H9 (cell line): ENCODE data around the gene CPB2. TPM values are rescaled to one million over a fixed set of nuclear protein-coding genes. Genes with fewer than 3 reads are reported as not detected.

ENCODE experiments used
- DNase-seq: peaks from one replicate; pipeline ENCODE4 v3.0.0-alpha.2; 2017
- H2AFZ ChIP-seq: one replicate; pipeline ENCODE4 v1.6.1; 2013; ENCODE audit warnings: mild to moderate bottlenecking, low read length, control low read depth, moderate library complexity
- H2AK5ac ChIP-seq: 2 replicates; pipeline ENCODE4 v1.6.1; 2013; ENCODE audit warnings: low read length, control low read depth, mixed read lengths; ENCODE audit not compliant: insufficient read length
- H2BK120ac ChIP-seq: one replicate; pipeline ENCODE4 v1.6.1; 2013; ENCODE audit warnings: low read depth, mild to moderate bottlenecking, low read length, control low read depth, inconsistent platforms; ENCODE audit not compliant: poor library complexity, severe bottlenecking
- H2BK12ac ChIP-seq: 2 replicates; pipeline ENCODE4 v1.6.1; 2013; ENCODE audit warnings: low read length, control low read depth, mixed read lengths, low read depth; ENCODE audit not compliant: insufficient read length
- H2BK15ac ChIP-seq: 2 replicates; pipeline ENCODE4 v1.6.1; 2013; ENCODE audit warnings: low read depth, low read length, control low read depth
- H2BK20ac ChIP-seq: one replicate; pipeline ENCODE4 v1.6.1; 2013; ENCODE audit warnings: low read depth, mild to moderate bottlenecking, low read length, control low read depth, inconsistent platforms; ENCODE audit not compliant: poor library complexity, severe bottlenecking
- H2BK5ac ChIP-seq: 2 replicates; pipeline ENCODE4 v1.6.1; 2013; ENCODE audit warnings: low read length, control low read depth, mixed read lengths; ENCODE audit not compliant: insufficient read length
- H3K14ac ChIP-seq: 2 replicates; pipeline ENCODE4 v1.6.1; 2013; ENCODE audit warnings: low read length, control low read depth; ENCODE audit not compliant: insufficient read depth
- H3K18ac ChIP-seq: 2 replicates; pipeline ENCODE4 v1.6.1; 2013; ENCODE audit warnings: low read depth, mild to moderate bottlenecking, mixed read lengths, low read length, control low read depth; ENCODE audit not compliant: insufficient read length
- H3K23ac ChIP-seq: 2 replicates; pipeline ENCODE4 v1.6.1; 2013; ENCODE audit warnings: low read length, control low read depth, mixed read lengths, low read depth; ENCODE audit not compliant: insufficient read length
- H3K23me2 ChIP-seq: 2 replicates; pipeline ENCODE4 v1.6.1; 2013; ENCODE audit warnings: low read depth, mild to moderate bottlenecking, mixed read lengths, low read length, control low read depth; ENCODE audit not compliant: insufficient read length, poor library complexity, severe bottlenecking
- H3K27ac ChIP-seq: 2 replicates; pipeline ENCODE4 v1.5.1; 2013; ENCODE audit warnings: low read length, control low read depth, mixed read lengths, low read depth; ENCODE audit not compliant: insufficient read length
- H3K27me3 ChIP-seq: 2 replicates; pipeline ENCODE4 v1.6.1; 2013; ENCODE audit warnings: low read length, control low read depth, inconsistent platforms; ENCODE audit not compliant: insufficient read depth
- H3K4ac ChIP-seq: 2 replicates; pipeline ENCODE4 v1.6.1; 2013; ENCODE audit warnings: low read depth, mild to moderate bottlenecking, control low read depth, inconsistent platforms, low read length, moderate library complexity
- H3K4me1 ChIP-seq: 2 replicates; pipeline ENCODE4 v1.6.1; 2013; ENCODE audit warnings: low read length, control low read depth, inconsistent platforms; ENCODE audit not compliant: insufficient read depth
- H3K4me2 ChIP-seq: 2 replicates; pipeline ENCODE4 v1.6.1; 2013; ENCODE audit warnings: low read length, control low read depth, mixed read lengths; ENCODE audit not compliant: insufficient read length, insufficient read depth
- H3K56ac ChIP-seq: 2 replicates; pipeline ENCODE4 v1.6.1; 2013; ENCODE audit warnings: low read depth, mild to moderate bottlenecking, mixed read lengths, low read length, control low read depth; ENCODE audit not compliant: insufficient read length
- H3K79me1 ChIP-seq: 2 replicates; pipeline ENCODE4 v1.6.1; 2013; ENCODE audit warnings: low read depth, mild to moderate bottlenecking, moderate library complexity, low read length, control low read depth, inconsistent platforms; ENCODE audit not compliant: insufficient read depth, poor library complexity, severe bottlenecking
- H3K79me2 ChIP-seq: 2 replicates; pipeline ENCODE4 v1.6.1; 2013; ENCODE audit warnings: low read length, control low read depth, inconsistent platforms; ENCODE audit not compliant: insufficient read depth
- H3K9ac ChIP-seq: 2 replicates; pipeline ENCODE4 v1.6.1; 2013; ENCODE audit warnings: low read length, control low read depth, mixed read lengths; ENCODE audit not compliant: insufficient read length; ENCODE audit errors: extremely low read depth
- H3K9me3 ChIP-seq: one replicate; pipeline ENCODE4 v1.6.1; 2013; ENCODE audit warnings: low read depth, low read length, inconsistent platforms; ENCODE audit not compliant: control insufficient read depth
- H3T11ph ChIP-seq: one replicate; pipeline ENCODE4 v1.6.1; 2013; ENCODE audit warnings: mild to moderate bottlenecking, low read length, control low read depth, inconsistent platforms
- H4K20me1 ChIP-seq: one replicate; pipeline ENCODE4 v1.6.1; 2013; ENCODE audit not compliant: control insufficient read depth, insufficient read length, insufficient read depth
- H4K5ac ChIP-seq: 2 replicates; pipeline ENCODE4 v1.6.1; 2013; ENCODE audit warnings: low read depth, mild to moderate bottlenecking, mixed read lengths, low read length, control low read depth; ENCODE audit not compliant: insufficient read length
- H4K8ac ChIP-seq: replicated peaks from 2 replicates; pipeline ENCODE4 v1.6.1; 2013; ENCODE audit warnings: low read length, control low read depth, mixed read lengths, low read depth; ENCODE audit not compliant: insufficient read length
- H4K91ac ChIP-seq: 2 replicates; pipeline ENCODE4 v1.6.1; 2013; ENCODE audit warnings: low read depth, mild to moderate bottlenecking, moderate library complexity, mixed read lengths, low read length, control low read depth; ENCODE audit not compliant: insufficient read length
- H3K27ac Mint-ChIP-seq, 3 experiments: 2 replicates in 2 of 3; 3 replicates in 1 of 3; pipeline ENCODE4 v1.8.0; 2020 to 2021; ENCODE audit warnings: mixed read lengths in 3 of 3, mild to moderate bottlenecking in 1 of 3, moderate library complexity in 1 of 3
- H3K27me3 Mint-ChIP-seq: 2 replicates; pipeline ENCODE4 v1.8.0; 2021; ENCODE audit warnings: low read depth, mild to moderate bottlenecking, moderate library complexity, mixed read lengths
- H3K36me3 Mint-ChIP-seq, 3 experiments: 2 replicates in 2 of 3; 3 replicates in 1 of 3; pipeline ENCODE4 v1.8.0; 2020 to 2021; ENCODE audit warnings: low read depth in 3 of 3, mixed read lengths in 3 of 3; ENCODE audit not compliant: insufficient read depth in 1 of 3
- H3K4me1 Mint-ChIP-seq, 2 experiments: 2 replicates each; pipeline ENCODE4 v1.8.0; 2020; ENCODE audit warnings: mixed read lengths in 2 of 2
- H3K4me3 Mint-ChIP-seq, 2 experiments: 2 replicates in 1 of 2; 3 replicates in 1 of 2; pipeline ENCODE4 v1.8.0; 2020 to 2021; ENCODE audit warnings: mild to moderate bottlenecking in 2 of 2, mixed read lengths in 2 of 2, moderate library complexity in 1 of 2
- H3K9me3 Mint-ChIP-seq, 2 experiments: 2 replicates in 1 of 2; 3 replicates in 1 of 2; pipeline ENCODE4 v1.8.0; 2020; ENCODE audit warnings: mild to moderate bottlenecking in 2 of 2, mixed read lengths in 2 of 2, moderate library complexity in 1 of 2
- WGBS: extraction: QIAGEN DNeasy Blood & Tissue Kit; methylation state at CpG from one replicate; pipeline ENCODE4 v1.1.7; 2013; ENCODE audit warnings: missing lambda C conversion rate, low lambda C conversion rate, mixed read lengths; ENCODE audit not compliant: insufficient read length; ENCODE audit errors: extremely low coverage; 5-methylcytosine and 5-hydroxymethylcytosine counted together
- total RNA-seq: library from RNA; stranded (reverse); gene quantifications from 2 replicates; pipeline ENCODE4 v1.2.1, GENCODE V29; 2021
- TF ChIP-seq, protein P1 (sequence below): fragments of 200-600 bp; sonication (generic); conservative IDR thresholded peaks from 3 replicates; pipeline ENCODE4 v1.8.0; 2021; ENCODE audit warnings: antibody characterized with exemption, mild to moderate bottlenecking

Gene CPB2
- total RNA-seq, 1 experiment from 2014 or later = not detected

GRCh38 chr13:46022481-46022880, 82.4 kb downstream of the CPB2 start:
- H3K36me3 Mint-ChIP-seq = peaks cover 0 to 10% (median 6%) of the 10 kb centered on the region in 3 experiments; a peak in 5 of 7 replicates
- no peak overlapping the region for H4K5ac ChIP-seq
- H3K27ac Mint-ChIP-seq = no peak overlapping the region
- no peak overlapping the region for H3K56ac ChIP-seq
- no peaks in the 10 kb centered on the region for H3K27me3 ChIP-seq
- H2AK5ac ChIP-seq = no peak overlapping the region
- no peaks in the 10 kb centered on the region for H3K4me1 Mint-ChIP-seq
- no peak overlapping the region for H2BK20ac ChIP-seq
- H3K9ac ChIP-seq = no peak overlapping the region
- H2BK15ac ChIP-seq = no peak overlapping the region
- no peaks in the 10 kb centered on the region for H3K4me1 ChIP-seq
- no peaks in the 10 kb centered on the region for H3K27me3 Mint-ChIP-seq
- H3K18ac ChIP-seq = no peak overlapping the region
- no peaks in the 10 kb centered on the region for H3K23me2 ChIP-seq
- no peak overlapping the region for H2BK12ac ChIP-seq
- no peak overlapping the region for H3K4ac ChIP-seq
- H3K4me3 Mint-ChIP-seq = no peak overlapping the region
- TF ChIP-seq, protein P1, sequence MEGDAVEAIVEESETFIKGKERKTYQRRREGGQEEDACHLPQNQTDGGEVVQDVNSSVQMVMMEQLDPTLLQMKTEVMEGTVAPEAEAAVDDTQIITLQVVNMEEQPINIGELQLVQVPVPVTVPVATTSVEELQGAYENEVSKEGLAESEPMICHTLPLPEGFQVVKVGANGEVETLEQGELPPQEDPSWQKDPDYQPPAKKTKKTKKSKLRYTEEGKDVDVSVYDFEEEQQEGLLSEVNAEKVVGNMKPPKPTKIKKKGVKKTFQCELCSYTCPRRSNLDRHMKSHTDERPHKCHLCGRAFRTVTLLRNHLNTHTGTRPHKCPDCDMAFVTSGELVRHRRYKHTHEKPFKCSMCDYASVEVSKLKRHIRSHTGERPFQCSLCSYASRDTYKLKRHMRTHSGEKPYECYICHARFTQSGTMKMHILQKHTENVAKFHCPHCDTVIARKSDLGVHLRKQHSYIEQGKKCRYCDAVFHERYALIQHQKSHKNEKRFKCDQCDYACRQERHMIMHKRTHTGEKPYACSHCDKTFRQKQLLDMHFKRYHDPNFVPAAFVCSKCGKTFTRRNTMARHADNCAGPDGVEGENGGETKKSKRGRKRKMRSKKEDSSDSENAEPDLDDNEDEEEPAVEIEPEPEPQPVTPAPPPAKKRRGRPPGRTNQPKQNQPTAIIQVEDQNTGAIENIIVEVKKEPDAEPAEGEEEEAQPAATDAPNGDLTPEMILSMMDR = no peak
- DNase-seq = no peak
- H2AFZ ChIP-seq = no peak overlapping the region
- H3K23ac ChIP-seq = no peak overlapping the region
- H3T11ph ChIP-seq = no peak overlapping the region
- no peak overlapping the region for H2BK120ac ChIP-seq
- no peaks in the 10 kb centered on the region for H3K79me2 ChIP-seq
- H3K79me1 ChIP-seq = no peaks in the 10 kb centered on the region
- H2BK5ac ChIP-seq = no peak overlapping the region
- no peak overlapping the region for H3K27ac ChIP-seq
- H3K9me3 Mint-ChIP-seq = no peaks in the 10 kb centered on the region
- no peaks in the 10 kb centered on the region for H4K20me1 ChIP-seq
- H4K8ac ChIP-seq = no peak overlapping the region
- no peak overlapping the region for H3K4me2 ChIP-seq
- H4K91ac ChIP-seq = no peak overlapping the region
- no peaks in the 10 kb centered on the region for H3K9me3 ChIP-seq
- no CpG with 5 or more reads among the region's 2 CpGs for WGBS
- H3K14ac ChIP-seq = no peak overlapping the region
